ENCODE data around the gene SERPINA7.

DNA sequence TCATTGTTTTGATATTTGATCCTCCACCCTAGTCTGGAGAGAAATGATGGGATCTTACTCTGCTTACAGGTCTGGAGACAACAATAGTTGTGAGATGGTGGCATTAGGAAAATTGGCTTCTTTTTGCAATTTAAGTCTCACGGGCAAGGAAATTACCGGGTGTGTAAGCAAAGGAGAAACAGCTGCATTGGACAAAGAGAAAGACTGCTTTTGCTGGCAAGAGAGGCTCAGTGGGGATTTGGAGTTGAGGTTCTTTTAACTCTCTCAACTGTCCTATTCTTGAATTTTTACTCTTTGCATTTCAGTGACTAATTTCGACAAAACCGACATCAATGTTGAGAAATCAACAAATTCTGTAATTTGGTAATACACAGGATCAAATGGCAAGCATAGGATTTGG lies 2.3 kb upstream of the SERPINA7 start:
- no peak for TF ChIP-seq CTCF (conservative IDR thresholded peaks at IDR 0.05; ENCODE audit: low read length)
- TF ChIP-seq EZH2phosphoT487 (IDR thresholded peaks at IDR 0.05; ENCODE audit: borderline replicate concordance, low read depth, low read length) = no peak
